SK-N-SH (cell line): ENCODE results near the gene ALDH3B1. TPM values are rescaled to one million over a fixed set of nuclear protein-coding genes. Genes with fewer than 3 reads are reported as not detected.
A peak's percentile ranks its signal among the peaks of the same experiment; 100 is the strongest.

Experiments used
- CTCF ChIA-PET: fragments of 300-600, 350-600 bp; formaldehyde crosslinking; extraction: SDS; loops from one replicate; lab custom pipeline; 2021; lab: Yijun Ruan, JAX
- POLR2A ChIA-PET: fragments of 350-600 bp; sonication (Branson Sonifier 250); formaldehyde crosslinking; extraction: SDS; loops from one replicate; lab custom pipeline; 2020; ENCODE audit warnings: antibody characterized with exemption, inconsistent platforms; lab: Yijun Ruan, JAX
- DNase-seq: peaks from one replicate; pipeline ENCODE4 v3.0.0; 2012
- H2AFZ ChIP-seq: fragments of 200-600 bp; sonication (generic); 2 replicates; pipeline ENCODE4 v1.8.1; 2016; ENCODE audit warnings: antibody characterized with exemption, mild to moderate bottlenecking, low read depth
- H3F3A ChIP-seq: fragments of 200-600 bp; sonication (generic); replicated peaks from 2 replicates; pipeline ENCODE3; 2016; ENCODE audit warnings: antibody characterized with exemption, mild to moderate bottlenecking; ENCODE audit not compliant: insufficient read depth
- H3K27ac ChIP-seq, 2 experiments: fragments of 200-500 bp in 1 of 2; fragments of 200-600 bp in 1 of 2; sonication (Bioruptor generic) in 1 of 2; sonication (generic), shearing (Covaris generic) in 1 of 2; 2 replicates each; pipeline versions ENCODE4 v1.5.1 to v1.6.1; 2014 to 2016; ENCODE audit warnings: low read depth in 2 of 2, inconsistent platforms in 1 of 2, low read length in 1 of 2, mild to moderate bottlenecking in 1 of 2, mixed read lengths in 1 of 2
- H3K27me3 ChIP-seq: fragments of 200-600 bp; sonication (generic), shearing (Covaris generic); 2 replicates; pipeline ENCODE4 v1.6.1; 2016; ENCODE audit warnings: mixed run types; ENCODE audit not compliant: insufficient read depth
- H3K36me3 ChIP-seq, 2 experiments: fragments of 200-500 bp in 1 of 2; fragments of 200-600 bp in 1 of 2; sonication (Bioruptor generic) in 1 of 2; sonication (generic) in 1 of 2; replicated peaks in 1 of 2; 2 replicates each; pipeline versions ENCODE3 to v1.5.1; 2014 to 2016; ENCODE audit warnings: low read length in 1 of 2, mild to moderate bottlenecking in 1 of 2; ENCODE audit not compliant: insufficient read depth in 2 of 2, control insufficient read depth in 1 of 2
- H3K4me1 ChIP-seq, 2 experiments: fragments of 200-500 bp in 1 of 2; fragments of 200-600 bp in 1 of 2; sonication (Bioruptor generic) in 1 of 2; sonication (generic), shearing (Covaris generic) in 1 of 2; 2 replicates each; pipeline versions ENCODE4 v1.5.1 to v1.6.1; 2014 to 2016; ENCODE audit warnings: low read depth in 1 of 2, low read length in 1 of 2, mixed run types in 1 of 2; ENCODE audit not compliant: insufficient read depth in 2 of 2, control insufficient read depth in 1 of 2
- H3K4me2 ChIP-seq: fragments of 200-600 bp; sonication (generic), shearing (Covaris generic); 2 replicates; pipeline ENCODE4 v1.6.1; 2017; ENCODE audit warnings: mixed run types
- H3K4me3 ChIP-seq, 2 experiments: fragments of 200-500 bp in 1 of 2; fragments of 200-600 bp in 1 of 2; sonication (Bioruptor generic) in 1 of 2; sonication (generic), shearing (Covaris generic) in 1 of 2; 2 replicates each; pipeline versions ENCODE4 v1.5.1 to v1.8.1; 2014 to 2016; ENCODE audit warnings: low read depth in 2 of 2, inconsistent platforms in 1 of 2, low read length in 1 of 2, mild to moderate bottlenecking in 1 of 2, mixed read lengths in 1 of 2, moderate library complexity in 1 of 2
- H3K79me2 ChIP-seq: fragments of 200-600 bp; sonication (generic); 2 replicates; pipeline ENCODE4 v1.8.1; 2017; ENCODE audit warnings: mild to moderate bottlenecking; ENCODE audit not compliant: insufficient read depth
- H3K9ac ChIP-seq: fragments of 200-600 bp; sonication (generic); 2 replicates; pipeline ENCODE4 v1.6.1; 2017; ENCODE audit warnings: mixed run types
- H3K9me2 ChIP-seq: fragments of 200-600 bp; sonication (generic); 2 replicates; pipeline ENCODE4 v1.6.1; 2017; ENCODE audit warnings: mixed run types
- H3K9me3 ChIP-seq: fragments of 200-600 bp; sonication (generic); 2 replicates; pipeline ENCODE4 v1.6.1; 2017; ENCODE audit warnings: mixed run types, mild to moderate bottlenecking, moderate library complexity
- H4K20me1 ChIP-seq: fragments of 200-600 bp; sonication (generic); 2 replicates; pipeline ENCODE4 v1.6.1; 2017; ENCODE audit warnings: mild to moderate bottlenecking, mixed run types; ENCODE audit not compliant: insufficient read depth
- ELF1 ChIP-seq: IDR thresholded peaks from 2 replicates; pipeline ENCODE4 v1.4.0; 2012
- EP300 ChIP-seq, 2 experiments: IDR thresholded peaks; 2 replicates each; pipeline versions ENCODE4 v1.4.0 to v1.6.1; 2012; ENCODE audit warnings: borderline replicate concordance in 1 of 2, low read depth in 1 of 2, low read length in 1 of 2
- FOSL2 ChIP-seq: IDR thresholded peaks from 2 replicates; pipeline ENCODE4 v1.4.0; 2012; ENCODE audit warnings: low read depth, mild to moderate bottlenecking, moderate library complexity, borderline replicate concordance
- GABPA ChIP-seq: IDR thresholded peaks from 2 replicates; pipeline ENCODE4 v1.4.0; 2012; ENCODE audit warnings: low read depth, mild to moderate bottlenecking
- GATA2 ChIP-seq: sonication (generic); formaldehyde crosslinking; IDR thresholded peaks from 2 replicates; pipeline ENCODE4 v1.5.0; 2020; ENCODE audit warnings: mild to moderate bottlenecking, missing genetic modification reagents
- MXI1 ChIP-seq: IDR thresholded peaks from 2 replicates; pipeline ENCODE4 v1.6.1; 2012; ENCODE audit warnings: mild to moderate bottlenecking, low read depth, low read length, improper control_type of control experiment
- NFIC ChIP-seq: IDR thresholded peaks from 2 replicates; pipeline ENCODE4 v1.4.0; 2012; ENCODE audit warnings: borderline replicate concordance
- PBX3 ChIP-seq: IDR thresholded peaks from 2 replicates; pipeline ENCODE4; 2012
- POLR2AphosphoS5 ChIP-seq: IDR thresholded peaks from 2 replicates; pipeline ENCODE4 v1.6.1; 2012; ENCODE audit warnings: low read depth, low read length
- SIN3A ChIP-seq: IDR thresholded peaks from 2 replicates; pipeline ENCODE4 v1.6.1; 2012; ENCODE audit warnings: low read depth, mild to moderate bottlenecking, low read length, moderate library complexity, borderline replicate concordance
- SMC3 ChIP-seq: IDR thresholded peaks from 2 replicates; pipeline ENCODE4 v1.6.1; 2012; ENCODE audit warnings: low read depth, low read length, improper control_type of control experiment
- TCF12 ChIP-seq: IDR thresholded peaks from 2 replicates; pipeline ENCODE4 v1.4.0; 2012
- USF2 ChIP-seq: fragments of 150-350 bp; IDR thresholded peaks from 2 replicates; pipeline ENCODE4 v1.6.1; 2017; ENCODE audit warnings: antibody characterized with exemption, low read length, low read depth, borderline replicate concordance
- YY1 ChIP-seq: IDR thresholded peaks from 2 replicates; pipeline ENCODE4 v1.4.0; 2012; ENCODE audit warnings: low read depth, mild to moderate bottlenecking
- WGBS: methylation state at CpG from one replicate; pipeline ENCODE4 v1.1.6; 2017; ENCODE audit warnings: low lambda C conversion rate; 5-methylcytosine and 5-hydroxymethylcytosine counted together
- polyA plus RNA-seq, 3 experiments: library from polyadenylated mRNA; depleted of rRNA; stranded (reverse); fragments of >200 nt; gene quantifications; 2 replicates each; pipeline ENCODE4 v1.2.3, GENCODE V29; 2012
- TF ChIP-seq, protein P1 (sequence below): IDR thresholded peaks from 2 replicates; pipeline ENCODE4 v1.4.0; 2012; ENCODE audit warnings: low read depth

Gene ALDH3B1
- polyA plus RNA-seq, 1 of the 3 experiments (the other 2 are of a cell fraction): 14.9 TPM

DNA sequence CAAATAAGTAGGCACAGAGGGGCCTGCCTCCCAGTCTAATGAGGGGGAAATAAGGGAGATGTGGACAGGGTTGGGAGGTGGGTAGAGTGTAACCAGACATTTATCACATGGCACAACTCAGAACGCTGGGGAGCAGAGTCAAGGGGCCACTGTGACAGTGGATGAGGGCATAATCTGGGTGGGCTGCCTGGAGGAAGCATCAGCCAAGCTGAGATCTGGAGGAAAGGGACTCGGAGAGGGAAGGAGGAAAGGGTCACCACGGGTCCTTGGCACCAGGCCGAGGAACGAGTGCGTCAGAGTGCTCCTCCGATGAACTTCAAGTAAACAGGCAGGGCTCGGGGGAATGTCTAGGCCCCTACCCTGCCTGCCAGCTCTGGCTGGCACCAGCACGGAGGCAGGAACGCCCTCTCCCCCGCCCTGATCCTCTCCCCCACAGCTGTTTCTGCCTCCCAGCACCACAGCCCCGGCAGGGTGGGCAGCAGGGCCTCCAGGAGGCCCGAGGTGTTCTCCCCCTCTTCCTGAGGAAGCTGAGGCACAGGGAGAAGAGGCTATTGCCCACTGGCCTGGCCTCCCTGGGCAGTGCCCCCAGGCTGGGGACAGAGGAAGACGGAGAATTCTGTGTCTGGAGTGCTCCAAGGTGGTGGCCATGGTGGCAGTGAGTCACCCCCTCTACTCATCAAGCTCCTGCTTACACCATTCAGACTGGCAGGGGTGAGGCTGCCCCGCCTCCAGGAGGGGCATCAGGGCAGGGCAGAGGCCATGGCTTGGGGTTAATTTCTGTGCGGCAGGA is 4.2 kb downstream of the ALDH3B1 start:
- Histone ChIP-seq H4K20me1 (no peaks in the 10 kb centered on the region), H3K9ac (peak overlapping the region; percentile 76), H3K36me3 (no peaks in the 10 kb centered on the region), H2AFZ (no peak overlapping the region), H3K79me2 (peaks cover 18% of the 10 kb centered on the region), H3K4me3 (no peak overlapping the region), H3K4me1 (peaks cover 39 to 44% of the 10 kb centered on the region in 2 experiments; a peak in 3 of 4 replicates), H3K9me3 (no peaks in the 10 kb centered on the region), H3F3A (peaks cover 15% of the 10 kb centered on the region), H3K4me2 (peak overlapping the region; percentile 64), H3K27me3 (no peaks in the 10 kb centered on the region), H3K9me2 (no peaks in the 10 kb centered on the region), H3K27ac (peak overlapping the region; percentile 80 to 96; a peak in 3 of 4 replicates)
- ChIA-PET CTCF (interaction anchor here (0.9 to 1.4 kb wide), 4 partner anchors 82 to 197 kb away, joined by 3 read pairs; no protein-coding TSS in a partner anchor), POLR2A (no interaction called here)
- WGBS: 32% methylated on average over 13 of the region's 16 CpGs
- no peak for TF ChIP-seq MXI1
- TF ChIP-seq USF2: no peak
- peak; percentile 43; the same call in 1 of the 2 replicates for TF ChIP-seq FOSL2
- peak; percentile 16; the same call in 1 of the 2 replicates for TF ChIP-seq PBX3
- TF ChIP-seq YY1: no peak
- no peak for TF ChIP-seq SIN3A
- no peak for TF ChIP-seq GABPA
- TF ChIP-seq SMC3: no peak
- TF ChIP-seq, protein P1, sequence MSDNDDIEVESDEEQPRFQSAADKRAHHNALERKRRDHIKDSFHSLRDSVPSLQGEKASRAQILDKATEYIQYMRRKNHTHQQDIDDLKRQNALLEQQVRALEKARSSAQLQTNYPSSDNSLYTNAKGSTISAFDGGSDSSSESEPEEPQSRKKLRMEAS: peak; percentile 21; the same call in 1 of the 2 replicates
- peak; percentile 31; the same call in 1 of the 2 replicates for TF ChIP-seq NFIC
- TF ChIP-seq TCF12: 0 out of 2 replicates have a peak, but pooled peaks have one; percentile 14
- DNase-seq: no peak

DNA sequence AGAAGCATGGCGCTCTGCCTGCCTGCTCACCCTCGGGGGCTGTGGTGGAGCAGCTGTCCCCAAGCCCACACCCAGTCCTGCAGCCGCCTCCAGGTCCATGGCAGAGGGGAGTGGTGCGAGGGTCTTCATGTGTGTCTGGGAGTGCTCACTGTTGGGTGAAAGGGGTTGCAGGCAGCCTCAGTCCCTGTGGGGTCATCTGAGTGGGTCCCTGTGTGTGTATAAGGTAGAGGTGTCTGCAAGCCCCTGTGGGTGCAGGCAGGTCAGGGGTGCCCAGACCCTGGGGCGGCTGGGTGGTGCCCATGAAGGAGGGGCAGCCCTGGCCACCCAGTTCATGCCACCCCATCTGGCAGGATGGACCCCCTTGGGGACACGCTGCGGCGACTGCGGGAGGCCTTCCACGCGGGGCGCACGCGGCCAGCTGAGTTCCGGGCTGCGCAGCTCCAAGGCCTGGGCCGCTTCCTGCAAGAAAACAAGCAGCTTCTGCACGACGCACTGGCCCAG is 4.9 kb downstream of the ALDH3B1 start:
- DNase-seq: no peak
- peak overlapping the region; percentile 76 for H3K9ac ChIP-seq
- H4K20me1 ChIP-seq: no peaks in the 10 kb centered on the region
- peaks cover 13% of the 10 kb centered on the region for H3F3A ChIP-seq
- TF ChIP-seq FOSL2: no peak
- no peak for TF ChIP-seq GATA2 (CRISPR knock-in tag)
- TF ChIP-seq ELF1: no peak
- TF ChIP-seq POLR2AphosphoS5: no peak
- no peak for TF ChIP-seq EP300 (IDR thresholded peaks at IDR 0.05; ENCODE audit: borderline replicate concordance in 1 of 2, low read depth in 1 of 2, low read length in 1 of 2)
- peaks cover 18% of the 10 kb centered on the region for H3K79me2 ChIP-seq
- no peaks in the 10 kb centered on the region for H3K36me3 ChIP-seq
- 100% methylated on average over 3 of the region's 19 CpGs for WGBS
- peaks cover 34 to 43% of the 10 kb centered on the region in 2 experiments; a peak in 3 of 4 replicates for H3K4me1 ChIP-seq
- peak overlapping the region; percentile 64 for H3K4me2 ChIP-seq
- peak overlapping the region in 1 of 2 experiments; percentile 96; a peak in 2 of 4 replicates for H3K27ac ChIP-seq
- no peaks in the 10 kb centered on the region for H3K9me2 ChIP-seq
- CTCF ChIA-PET: interaction anchor here (0.9 to 1.1 kb wide), 3 partner anchors 81 to 196 kb away, joined by 3 read pairs; no protein-coding TSS in a partner anchor
- POLR2A ChIA-PET: no interaction called here
- no peaks in the 10 kb centered on the region for H3K9me3 ChIP-seq
- H3K27me3 ChIP-seq: no peaks in the 10 kb centered on the region
- H3K4me3 ChIP-seq: no peak overlapping the region
- no peak overlapping the region for H2AFZ ChIP-seq
